Cardiac muscle cell (in vitro differentiated cells and primary cell): ENCODE data around the gene BNC2. TPM values are rescaled to one million over a fixed set of nuclear protein-coding genes. Genes with fewer than 3 reads are reported as not detected.

Source experiments
- DNase-seq, 2 donors: peaks; one replicate each; pipeline versions ENCODE4 v3.0.0 to v3.0.0-alpha.2; 2010 to 2017; ENCODE audit warnings: low read depth in 1 of 2, low spot score in 1 of 2
- H3K27ac ChIP-seq: fragments of 200-600 bp; sonication (generic); 2 replicates; pipeline ENCODE4 v1.5.1; 2016
- H3K27me3 ChIP-seq: fragments of 200-600 bp; sonication (generic); 2 replicates; pipeline ENCODE4 v1.6.0; 2016; ENCODE audit warnings: control low read depth
- H3K36me3 ChIP-seq: fragments of 200-600 bp; sonication (generic); 2 replicates; pipeline ENCODE4 v1.5.1; 2016; ENCODE audit warnings: control low read depth
- H3K4me1 ChIP-seq: fragments of 200-600 bp; sonication (generic); 2 replicates; pipeline ENCODE4 v1.8.1; 2017; ENCODE audit warnings: low read depth, mild to moderate bottlenecking, mixed run types
- H3K4me3 ChIP-seq: fragments of 200-600 bp; sonication (generic); 2 replicates; pipeline ENCODE4 v1.5.1; 2016; ENCODE audit warnings: mild to moderate bottlenecking
- H3K9me3 ChIP-seq: fragments of 200-600 bp; sonication (generic); 2 replicates; pipeline ENCODE4 v1.5.1; 2017; ENCODE audit warnings: low read depth, mild to moderate bottlenecking, control low read depth
- CTCF ChIP-seq: IDR thresholded peaks from 2 replicates; pipeline ENCODE4 v1.5.1; 2012; ENCODE audit warnings: low read depth, mild to moderate bottlenecking, low read length
- polyA plus RNA-seq: library from polyadenylated mRNA; unstranded; fragments of >200 nt; fragmentation: Nextera tagmentation; extraction: Ambion mirVana; gene quantifications from 2 replicates; pipeline ENCODE4 v1.2.1, GENCODE V29; 2016
- total RNA-seq: library from RNA; depleted of rRNA; stranded (reverse); fragments of >200 nt; gene quantifications from 2 replicates; pipeline ENCODE4 v1.2.3, GENCODE V29; 2016

Gene BNC2
- total and polyA plus RNA-seq, 2 experiments from 2014 or later, result 0.54 to 0.55 TPM

GRCh38 chr9:16801871-16802466 is 68.5 kb downstream of the BNC2 start:
- H3K4me3 ChIP-seq, result no peak overlapping the region
- peaks cover 100% of the 10 kb centered on the region for H3K27me3 ChIP-seq
- H3K9me3 ChIP-seq, result no peaks in the 10 kb centered on the region
- DNase-seq, result no peak
- H3K36me3 ChIP-seq, result no peaks in the 10 kb centered on the region
- H3K27ac ChIP-seq, result no peak overlapping the region
- TF ChIP-seq CTCF, result no peak
- no peaks in the 10 kb centered on the region for H3K4me1 ChIP-seq

- no peak for TF ChIP-seq CTCF
- no peak overlapping the region for H3K4me3 ChIP-seq
- H3K27me3 ChIP-seq, result peaks cover 95% of the 10 kb centered on the region
- DNase-seq, result no peak
- no peaks in the 10 kb centered on the region for H3K9me3 ChIP-seq
- H3K4me1 ChIP-seq, result no peaks in the 10 kb centered on the region
- H3K27ac ChIP-seq, result no peak overlapping the region
- H3K36me3 ChIP-seq, result no peaks in the 10 kb centered on the region
These were observed 74.1 kb downstream of the BNC2 start for GRCh38 chr9:16796304-16796825.

GRCh38 chr9:16794871-16795639 is 75.4 kb downstream of the BNC2 start:
- Histone ChIP-seq H3K4me3 (no peak overlapping the region), H3K9me3 (no peaks in the 10 kb centered on the region), H3K27ac (no peak overlapping the region), H3K27me3 (peaks cover 84% of the 10 kb centered on the region), H3K4me1 (no peaks in the 10 kb centered on the region), H3K36me3 (no peaks in the 10 kb centered on the region)
- DNase-seq, result peak in 1 of 2 donors; percentile 88
- TF ChIP-seq CTCF, result no peak

- H3K27ac ChIP-seq, result no peak overlapping the region
- no peak overlapping the region for H3K4me3 ChIP-seq
- H3K4me1 ChIP-seq, result no peaks in the 10 kb centered on the region
- no peaks in the 10 kb centered on the region for H3K9me3 ChIP-seq
- no peaks in the 10 kb centered on the region for H3K36me3 ChIP-seq
- DNase-seq, result no peak
- TF ChIP-seq CTCF, result no peak
- peaks cover 80% of the 10 kb centered on the region for H3K27me3 ChIP-seq
These were observed 76.4 kb downstream of the BNC2 start for GRCh38 chr9:16794103-16794502.

GRCh38 chr9:16787724-16788123 is 82.7 kb downstream of the BNC2 start:
- Histone ChIP-seq H3K27ac (no peak overlapping the region), H3K4me3 (no peak overlapping the region), H3K4me1 (no peaks in the 10 kb centered on the region), H3K36me3 (no peaks in the 10 kb centered on the region), H3K27me3 (peaks cover 80% of the 10 kb centered on the region), H3K9me3 (no peaks in the 10 kb centered on the region)
- no peak for TF ChIP-seq CTCF
- DNase-seq, result no peak
